Measurements from ENCODE around the gene PFN3.

The PFN3 gene

GRCh38 chr5:177359860-177360259 lies 40.6 kb downstream of the PFN3 start:
- DNase-seq (ENCODE audit: low spot score) = no peak

- no peak for DNase-seq (ENCODE audit: low spot score)
Measured at GRCh38 chr5:177359451-177359851, 41.0 kb downstream of the PFN3 start.

GRCh38 chr5:177358370-177358819 lies 42.1 kb downstream of the PFN3 start:
- peak; percentile 21 for DNase-seq (ENCODE audit: low spot score)

- DNase-seq (ENCODE audit: low spot score) = peak; percentile 85
Measured at GRCh38 chr5:177357459-177358351, 42.8 kb downstream of the PFN3 start, which contains the start of gene RGS14. TSS of gene RGS14 (plus strand) at chr5:177357924. CDS start at chr5:177358025, 101 bp downstream.

- no peak for DNase-seq (ENCODE audit: low spot score)
Measured at GRCh38 chr5:177357146-177357458, 43.4 kb downstream of the PFN3 start.

GRCh38 chr5:177356746-177357145 lies 43.7 kb downstream of the PFN3 start:
- DNase-seq (ENCODE audit: low spot score) = no peak

- no peak for DNase-seq (ENCODE audit: low spot score)
Measured at GRCh38 chr5:177355868-177356168, 44.6 kb downstream of the PFN3 start.

GRCh38 chr5:177355162-177355867 lies 45.1 kb downstream of the PFN3 start:
- DNase-seq (ENCODE audit: low spot score) = no peak

GRCh38 chr5:177354711-177355110 lies 45.8 kb downstream of the PFN3 start:
- no peak for DNase-seq (ENCODE audit: low spot score)

- no peak for DNase-seq (ENCODE audit: low spot score)
Measured at GRCh38 chr5:177354256-177354655, 46.2 kb downstream of the PFN3 start.

GRCh38 chr5:177353093-177353492 lies 47.4 kb downstream of the PFN3 start:
- no peak for DNase-seq (ENCODE audit: low spot score)

- peak; percentile 94 for DNase-seq (ENCODE audit: low spot score)
Measured at GRCh38 chr5:177351392-177352329, 48.8 kb downstream of the PFN3 start, which contains the start of gene LMAN2. TSS of gene LMAN2 (minus strand) at chr5:177351668. CDS start at chr5:177351647, 21 bp downstream.

GRCh38 chr5:177350776-177351391 lies 49.6 kb downstream of the PFN3 start:
- DNase-seq (ENCODE audit: low spot score) = no peak
